GM18507 (cell line): Measurements from ENCODE around the gene BRCA1.

Source experiments
- DNase-seq: peaks from one replicate; pipeline ENCODE4 v3.0.0; 2011; ENCODE audit warnings: low read depth; ENCODE audit not compliant: insufficient read length; ENCODE audit errors: extremely low spot score
- FAIRE-seq: peaks from 2 replicates; lab custom pipeline; 2011; peaks lifted over from hg19 to GRCh38; lab: Jason Lieb, UNC

BRCA1 gene

DNA sequence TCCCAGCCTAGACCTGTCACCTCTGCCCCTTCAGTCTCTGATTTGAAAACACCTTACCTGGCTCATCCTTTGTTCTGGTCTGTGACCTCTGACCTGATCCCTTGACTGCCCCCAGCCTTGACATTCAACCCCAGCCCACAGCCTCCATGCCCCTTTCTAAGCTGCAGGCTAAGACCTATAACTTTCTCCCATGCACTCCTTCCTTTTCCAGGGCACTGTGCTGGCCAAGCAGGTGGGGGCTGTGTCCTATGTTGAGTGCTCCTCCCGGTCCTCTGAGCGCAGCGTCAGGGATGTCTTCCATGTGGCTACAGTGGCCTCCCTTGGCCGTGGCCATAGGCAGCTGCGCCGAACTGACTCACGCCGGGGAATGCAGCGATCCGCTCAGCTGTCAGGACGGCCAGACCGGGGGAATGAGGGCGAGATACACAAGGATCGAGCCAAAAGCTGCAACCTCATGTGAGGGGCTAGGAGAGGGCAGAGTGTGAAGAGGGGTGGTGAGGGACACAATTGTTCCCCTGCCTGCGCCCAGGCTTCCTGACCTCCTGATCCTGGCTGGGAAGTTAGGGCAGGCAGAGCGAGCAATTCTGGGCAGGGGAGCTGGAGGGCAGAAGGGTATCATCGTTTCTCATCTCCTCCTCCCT, 96.8 kb downstream of the BRCA1 start:
- FAIRE-seq (no peak), DNase-seq (no peak)

DNA sequence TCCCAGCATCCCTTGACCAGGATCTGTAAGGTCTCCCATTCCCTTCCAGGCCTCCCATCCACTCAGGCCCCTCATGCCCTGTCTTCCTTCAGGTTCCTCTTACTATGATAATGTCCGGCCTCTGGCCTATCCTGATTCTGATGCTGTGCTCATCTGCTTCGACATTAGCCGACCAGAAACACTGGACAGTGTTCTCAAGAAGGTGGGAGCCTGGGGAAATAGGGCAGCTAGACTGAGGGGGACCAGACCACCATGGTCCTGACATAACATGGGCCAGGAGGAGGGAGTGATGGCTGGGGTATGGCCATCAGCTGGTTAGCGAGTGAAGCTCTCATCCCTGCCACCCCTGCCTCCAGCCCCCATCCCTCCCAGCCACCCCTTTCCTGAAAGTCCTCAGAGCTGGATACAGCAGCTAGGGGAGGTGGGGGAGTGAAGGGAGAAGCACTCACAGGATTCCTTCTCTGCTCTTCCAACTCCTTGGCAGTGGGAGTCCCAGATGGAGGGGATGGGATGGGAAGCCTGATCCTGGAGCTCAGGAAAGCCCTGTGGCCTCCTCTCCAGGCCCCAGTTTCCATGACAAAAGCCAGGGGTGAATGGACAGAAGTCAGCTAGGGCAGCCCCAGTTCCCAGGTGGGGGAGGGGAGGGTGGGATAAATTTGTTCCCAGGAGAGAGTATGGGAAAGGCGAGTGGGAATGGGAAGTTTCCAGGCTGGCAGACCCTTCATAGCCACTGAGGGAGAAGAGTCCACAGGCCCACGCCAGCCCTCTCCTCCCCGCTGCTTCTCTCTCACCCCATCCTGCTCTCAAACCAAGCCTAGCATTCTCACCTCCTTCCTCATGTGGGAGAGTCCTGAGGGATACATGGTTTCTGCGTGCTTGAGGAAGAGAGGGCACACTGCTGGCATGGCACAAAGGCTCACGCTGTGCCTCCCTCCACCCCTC, 97.8 kb downstream of the BRCA1 start:
- FAIRE-seq (no peak), DNase-seq (no peak)

DNA sequence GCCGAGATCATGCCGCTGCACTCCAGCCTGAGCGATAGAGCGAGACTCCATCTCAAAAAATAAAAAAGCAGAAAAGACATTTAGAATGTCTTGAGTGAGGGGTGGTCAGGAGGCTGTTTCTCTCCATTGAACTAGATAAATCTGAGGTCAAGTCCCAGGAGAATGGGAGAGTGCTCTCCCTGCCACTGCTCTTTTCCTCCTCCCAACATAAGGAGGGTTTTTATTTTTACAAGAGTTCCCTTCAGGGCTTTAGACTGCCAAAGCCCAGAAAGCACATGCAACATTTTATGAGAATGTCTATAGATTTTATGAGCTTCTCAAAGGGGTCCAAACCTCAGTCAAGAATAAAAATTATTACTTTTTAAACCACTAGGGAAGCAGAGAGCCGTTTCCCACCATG, 98.6 kb downstream of the BRCA1 start:
- no peak for DNase-seq
- FAIRE-seq: no peak

DNA sequence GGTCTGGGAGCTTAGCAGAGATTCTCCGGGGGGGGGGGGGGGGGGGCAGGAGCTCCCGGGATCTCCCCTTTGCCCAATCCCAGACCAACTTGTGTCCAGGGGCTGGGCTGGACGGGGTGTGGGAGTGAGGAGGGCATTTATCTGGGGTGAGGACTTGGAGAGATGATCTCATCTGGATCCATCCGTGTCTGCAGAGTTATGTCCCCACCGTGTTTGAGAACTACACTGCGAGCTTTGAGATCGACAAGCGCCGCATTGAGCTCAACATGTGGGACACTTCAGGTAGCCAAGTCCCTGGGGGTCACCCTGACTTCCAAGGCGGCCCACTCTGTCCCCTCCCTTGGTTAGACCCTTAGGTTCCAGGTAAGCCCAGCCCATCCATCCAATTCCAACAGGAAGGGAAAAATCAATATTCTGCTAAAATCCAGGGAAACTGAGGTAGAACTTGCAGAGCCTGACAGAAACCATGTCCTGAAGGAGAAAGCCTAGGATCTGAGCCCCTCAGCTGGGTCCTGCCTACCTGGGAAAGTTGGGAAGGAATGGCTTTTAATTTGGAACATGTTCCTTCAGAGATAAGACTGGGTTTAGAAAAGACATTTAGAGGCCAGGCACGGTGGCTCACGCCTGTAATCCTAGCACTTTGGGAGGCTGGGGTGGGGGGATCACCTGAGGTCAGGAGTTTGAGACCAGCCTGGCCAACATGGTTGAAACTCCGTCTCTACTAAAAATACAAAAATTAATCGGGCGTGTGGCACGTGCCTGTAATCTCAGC, 99.2 kb downstream of the BRCA1 start:
- FAIRE-seq (no peak), DNase-seq (no peak)

DNA sequence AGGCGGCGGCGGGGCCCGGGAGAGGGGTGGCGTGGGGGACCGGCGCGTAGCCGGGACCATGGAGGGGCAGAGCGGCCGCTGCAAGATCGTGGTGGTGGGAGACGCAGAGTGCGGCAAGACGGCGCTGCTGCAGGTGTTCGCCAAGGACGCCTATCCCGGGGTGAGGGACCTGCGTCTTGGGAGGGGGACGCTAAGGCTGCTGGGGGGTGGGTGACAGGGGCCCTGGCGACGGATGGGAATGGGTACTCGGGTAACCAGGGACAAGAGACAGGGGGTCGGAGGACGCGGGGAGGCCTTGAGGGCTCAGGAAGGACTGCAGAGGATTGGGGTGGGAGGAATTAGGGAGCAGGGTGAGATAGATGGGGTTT, 99.9 kb downstream of the BRCA1 start:
- DNase-seq (no peak), FAIRE-seq (no peak)

DNA sequence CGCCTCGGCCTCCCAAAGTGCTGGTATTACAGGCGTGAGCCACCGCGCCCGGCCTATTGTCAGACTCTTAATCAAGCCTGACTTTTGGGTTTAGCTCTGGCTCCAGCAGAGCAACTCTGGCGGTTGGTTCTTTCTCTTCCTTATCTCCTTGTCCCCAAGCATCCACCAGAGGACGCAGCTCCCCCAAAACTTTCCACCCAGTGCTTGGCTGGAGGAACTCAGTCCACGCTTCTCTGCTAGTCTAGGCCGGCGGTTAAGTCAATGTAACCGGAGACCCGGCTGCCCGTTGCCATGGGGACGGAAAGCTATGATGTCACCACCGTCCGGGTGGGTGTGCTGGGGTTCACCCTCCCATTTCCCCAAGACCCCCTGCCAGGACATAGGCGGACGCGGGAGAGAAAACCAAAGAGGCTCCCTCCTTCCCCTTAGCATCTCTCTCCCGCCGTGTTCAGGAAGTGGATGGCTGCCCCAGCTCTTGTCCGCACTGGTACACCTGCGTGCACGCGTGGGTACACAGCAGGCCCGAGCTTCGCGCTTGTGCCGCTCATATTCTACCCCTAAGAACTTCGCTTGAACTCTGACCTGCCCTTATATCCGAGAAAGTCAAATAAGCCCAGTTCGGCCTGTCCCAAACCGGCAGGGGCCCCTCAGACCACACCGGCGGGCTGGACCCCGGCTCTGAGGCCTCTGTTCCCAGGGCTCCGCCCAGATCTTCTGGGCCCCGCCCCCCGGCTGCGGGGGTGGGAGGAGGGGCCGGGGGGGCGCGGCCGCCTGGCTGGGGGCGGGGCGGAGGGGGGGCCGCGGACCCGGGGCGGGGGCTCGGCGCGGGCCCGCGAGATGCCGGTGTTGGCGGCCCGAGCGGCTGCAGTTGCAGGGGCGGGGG, 100.5 kb downstream of the BRCA1 start, which contains the start of gene RND2:
Gene RND2 (plus strand): TSS at position 825 of the 883 bp plus-strand sequence. CDS start 117 bp downstream, outside the sequence.
- peak; percentile 84 for FAIRE-seq
- peak; percentile 77 for DNase-seq

DNA sequence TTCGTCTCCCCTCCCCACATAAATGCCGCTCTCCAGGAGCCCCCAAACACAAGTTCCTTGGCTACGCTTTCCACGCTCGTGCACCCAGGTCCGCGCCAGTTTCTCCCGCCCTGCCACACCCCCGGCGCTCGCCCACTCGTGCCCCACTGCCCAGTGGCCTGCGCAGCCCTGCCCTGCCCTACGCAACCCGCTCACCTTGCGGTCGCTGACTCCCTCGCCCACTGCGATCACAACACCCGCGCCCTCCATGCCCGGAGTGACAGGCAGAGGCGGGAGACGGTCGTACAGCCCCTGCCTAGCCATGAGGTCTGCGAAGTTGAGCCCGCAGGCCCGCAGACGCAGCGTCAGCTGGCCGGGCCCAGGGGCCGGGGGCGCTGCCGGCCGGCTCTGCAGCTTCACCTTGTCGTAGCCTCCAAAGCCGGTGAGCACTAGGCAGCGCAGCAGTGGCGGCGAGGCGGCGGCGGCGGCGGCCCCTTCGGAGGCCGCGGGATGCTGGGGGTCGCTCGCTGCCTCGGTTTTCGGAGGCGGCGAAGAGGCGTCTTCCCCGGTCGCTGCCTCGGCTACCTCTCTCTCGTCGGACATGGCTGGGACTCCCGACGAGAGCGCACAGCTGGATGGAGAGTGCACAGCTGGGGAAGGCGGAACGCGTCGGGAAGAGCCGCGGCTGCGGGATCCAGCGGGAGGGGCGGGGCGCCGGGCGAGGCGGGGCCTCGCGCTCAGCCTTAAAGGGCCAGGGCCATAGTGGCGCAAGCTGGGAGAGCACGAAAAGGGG, 103.2 kb downstream of the BRCA1 start, which contains the start of gene VAT1:
Gene VAT1 (minus strand): TSS at position 645 of the 772 bp plus-strand sequence. CDS start 63 bp downstream, at position 582.
- DNase-seq (peak; percentile 60), FAIRE-seq (peak; percentile 80)

DNA sequence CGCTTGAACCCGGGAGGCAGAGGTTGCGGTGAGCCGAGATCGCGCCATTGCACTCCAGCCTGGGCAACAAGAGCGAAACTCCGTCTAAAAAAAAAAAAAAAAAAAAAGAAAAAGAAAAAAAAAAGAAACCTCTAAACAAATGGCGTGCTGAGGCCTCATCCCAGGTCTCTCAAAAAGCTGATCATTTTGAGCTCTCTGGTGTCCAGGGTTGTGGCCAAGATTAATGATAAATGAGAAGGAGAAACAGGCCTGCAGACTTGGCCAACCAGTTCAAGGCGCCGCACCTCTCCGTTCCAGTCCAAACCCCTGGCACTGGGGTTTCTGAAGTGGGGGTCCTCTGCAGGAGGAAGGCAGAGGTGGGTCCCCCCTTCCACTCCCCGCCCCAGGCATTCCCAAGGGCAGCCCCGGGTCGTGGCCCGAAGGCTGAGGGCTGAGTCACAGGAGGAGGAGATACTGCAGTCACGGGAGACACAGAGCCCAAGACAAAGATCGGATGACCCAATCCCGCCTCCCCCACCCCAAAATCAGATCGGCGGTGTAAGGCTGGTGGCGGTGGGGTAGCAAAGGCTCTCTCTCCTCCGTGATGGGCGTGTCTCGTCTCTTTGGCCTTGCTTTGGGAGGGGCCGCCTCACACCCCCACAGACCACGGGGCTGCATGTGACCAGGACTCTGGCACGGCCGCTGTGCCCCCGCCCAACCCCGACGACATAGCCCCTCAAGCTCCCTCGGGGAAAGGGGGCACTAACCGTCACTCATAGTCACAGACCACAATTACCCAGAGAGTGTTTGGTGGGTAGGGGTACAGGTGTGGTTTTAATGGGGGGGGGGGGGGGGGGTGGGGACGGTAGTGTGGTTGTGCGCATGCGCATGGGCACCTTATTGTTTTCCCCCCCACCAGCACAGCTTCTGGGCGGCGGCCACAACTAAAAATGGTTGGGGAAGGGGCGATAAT, 104.1 kb downstream of the BRCA1 start:
- FAIRE-seq (no peak), DNase-seq (no peak)

DNA sequence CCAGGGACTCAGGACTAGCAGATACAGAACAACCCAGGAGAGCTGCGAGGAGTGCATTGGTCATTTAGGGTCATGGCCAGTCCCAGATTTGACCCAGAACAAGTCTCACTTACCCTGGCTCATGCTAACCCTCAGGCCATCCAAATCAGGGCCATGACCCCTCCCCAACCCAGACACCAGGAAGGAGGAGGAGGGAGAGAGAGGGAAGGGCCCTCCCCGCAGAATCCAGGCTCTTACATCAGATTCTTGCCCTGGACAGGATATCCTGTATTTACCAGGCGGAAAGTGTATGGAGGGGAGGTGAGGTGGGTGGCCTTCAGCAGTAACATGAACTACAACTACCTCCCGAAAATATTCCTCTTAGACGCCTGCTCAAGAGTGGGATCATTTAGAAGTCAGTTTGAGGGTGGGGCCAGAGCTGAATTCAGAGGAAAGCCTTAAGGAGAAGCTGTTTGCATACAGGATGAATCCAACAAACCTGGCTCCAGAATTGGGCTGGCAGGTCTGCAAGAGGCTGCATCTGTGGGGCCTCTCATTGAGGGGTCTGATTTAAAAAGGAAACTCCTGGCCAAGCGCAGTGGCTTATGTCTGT, 105.0 kb downstream of the BRCA1 start:
- FAIRE-seq: no peak

DNA sequence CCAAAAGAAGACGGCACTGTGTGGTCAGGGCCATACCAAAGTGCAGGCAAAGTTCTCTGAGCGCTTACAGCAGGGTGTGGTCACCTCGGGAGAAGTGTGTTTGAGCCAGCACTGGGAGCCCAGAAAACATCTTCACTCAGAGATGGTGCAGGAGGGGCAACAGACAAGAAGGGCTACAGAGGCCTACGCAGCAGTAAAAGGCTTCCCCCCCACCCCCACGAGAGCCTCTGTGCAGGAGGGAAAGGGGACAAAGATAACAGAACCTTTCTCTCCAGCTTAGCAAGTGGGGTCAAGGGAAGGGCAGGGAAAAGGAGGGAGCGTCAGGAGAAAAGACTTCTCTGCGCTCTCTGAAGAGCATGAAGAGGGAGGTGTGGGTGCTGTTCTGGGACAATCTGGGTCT, 105.7 kb downstream of the BRCA1 start:
- FAIRE-seq (no peak), DNase-seq (no peak)

More for the DNA sequence above, 105.0 kb downstream of the BRCA1 start:
- no peak for DNase-seq

DNA sequence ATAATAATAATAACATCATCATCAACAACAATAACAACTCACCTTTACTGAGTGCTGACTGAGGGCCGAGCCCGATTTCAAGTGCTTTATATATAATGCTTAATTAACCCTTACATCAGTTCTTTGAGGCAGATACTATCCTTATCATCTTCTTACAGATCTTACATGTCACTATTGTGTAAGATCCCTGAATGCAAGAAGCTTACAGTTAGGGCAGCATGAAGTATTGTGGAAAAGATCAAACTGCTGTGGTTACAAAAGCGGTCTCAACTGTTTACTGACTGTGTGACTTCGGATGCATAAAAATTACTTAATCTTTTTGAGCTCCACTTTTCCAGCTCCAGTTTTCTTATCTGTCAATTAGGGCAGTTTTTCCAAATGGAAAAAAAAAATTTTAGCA, 106.2 kb downstream of the BRCA1 start:
- DNase-seq (no peak), FAIRE-seq (no peak)

DNA sequence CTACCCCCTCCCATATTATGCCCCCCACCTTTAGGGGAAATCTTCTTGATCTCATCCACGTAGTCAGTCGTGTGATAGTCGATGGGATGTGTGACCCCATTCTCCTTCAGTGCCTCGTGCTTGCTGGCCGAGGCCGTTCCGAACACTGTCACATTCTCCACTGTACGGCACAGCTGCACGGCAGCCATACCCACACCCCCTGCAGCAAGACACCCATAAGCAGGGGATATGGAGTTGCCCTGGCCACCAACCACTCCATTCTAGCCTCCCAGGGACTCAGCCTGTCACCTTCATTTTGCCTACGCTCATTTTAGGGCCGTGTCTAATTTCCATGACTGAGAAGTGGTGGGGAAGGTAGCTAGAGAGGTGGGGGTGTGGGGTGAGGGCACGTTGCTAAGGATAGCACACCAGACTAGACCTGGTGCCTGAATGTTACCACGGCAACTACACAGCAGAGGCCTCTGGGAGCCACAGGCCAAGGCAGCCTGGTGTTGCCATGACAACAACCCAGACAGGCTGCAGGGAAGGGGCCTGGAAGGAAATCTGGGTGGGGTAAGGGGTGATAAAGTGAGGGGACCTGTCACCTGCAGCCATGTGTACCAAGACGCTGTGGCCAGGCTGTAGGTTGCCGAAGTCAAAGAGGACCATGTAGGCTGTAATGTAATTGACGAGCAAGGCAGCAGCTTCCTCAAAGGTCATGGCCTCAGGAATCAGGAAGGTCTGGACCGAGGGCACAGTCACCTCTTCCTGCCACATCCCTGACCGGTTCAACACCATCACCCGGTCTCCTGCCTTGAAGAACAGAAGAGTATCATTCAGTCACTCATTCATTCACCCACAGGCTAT, 106.9 kb downstream of the BRCA1 start:
- FAIRE-seq (no peak), DNase-seq (no peak)

DNA sequence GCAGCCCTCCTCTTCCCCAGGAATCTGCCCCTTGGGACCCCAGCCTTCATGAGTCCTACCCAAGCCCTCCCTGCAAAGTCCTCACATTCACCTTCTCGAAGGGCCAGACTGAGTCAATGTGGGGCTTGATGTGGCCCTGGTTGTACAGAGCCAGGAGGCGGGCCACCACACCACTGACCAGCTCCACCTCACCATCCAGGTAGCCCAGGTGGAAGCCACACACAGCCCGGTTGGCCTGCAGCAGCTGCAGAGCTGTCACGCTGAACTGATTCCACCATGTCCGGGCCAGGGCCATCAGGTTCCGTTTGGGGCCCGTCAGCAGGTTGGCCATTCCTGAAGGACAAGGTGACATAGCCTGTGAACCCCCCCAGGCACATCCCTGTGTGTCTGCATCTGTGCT, 108.9 kb downstream of the BRCA1 start:
- DNase-seq (no peak), FAIRE-seq (no peak)

DNA sequence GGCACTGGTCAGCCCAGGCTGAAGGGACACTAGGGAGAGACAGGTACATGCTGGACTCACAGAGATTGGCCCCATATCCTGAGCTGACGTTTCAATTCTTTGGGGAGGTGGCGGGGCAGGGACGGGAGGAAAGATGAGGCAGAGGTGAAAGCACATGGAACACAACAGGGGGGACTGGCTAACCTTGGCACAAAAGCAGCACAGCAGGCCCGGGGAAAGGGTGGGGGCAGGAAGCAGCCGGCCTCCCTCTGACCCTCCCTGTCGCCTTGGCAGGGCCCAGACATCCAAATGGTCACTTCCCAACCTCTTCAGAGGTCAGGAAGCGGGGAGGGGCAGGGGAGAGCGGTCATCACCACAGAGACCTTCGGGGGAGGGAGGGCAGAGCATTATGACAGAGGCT, 109.6 kb downstream of the BRCA1 start:
- FAIRE-seq (no peak), DNase-seq (no peak)

DNA sequence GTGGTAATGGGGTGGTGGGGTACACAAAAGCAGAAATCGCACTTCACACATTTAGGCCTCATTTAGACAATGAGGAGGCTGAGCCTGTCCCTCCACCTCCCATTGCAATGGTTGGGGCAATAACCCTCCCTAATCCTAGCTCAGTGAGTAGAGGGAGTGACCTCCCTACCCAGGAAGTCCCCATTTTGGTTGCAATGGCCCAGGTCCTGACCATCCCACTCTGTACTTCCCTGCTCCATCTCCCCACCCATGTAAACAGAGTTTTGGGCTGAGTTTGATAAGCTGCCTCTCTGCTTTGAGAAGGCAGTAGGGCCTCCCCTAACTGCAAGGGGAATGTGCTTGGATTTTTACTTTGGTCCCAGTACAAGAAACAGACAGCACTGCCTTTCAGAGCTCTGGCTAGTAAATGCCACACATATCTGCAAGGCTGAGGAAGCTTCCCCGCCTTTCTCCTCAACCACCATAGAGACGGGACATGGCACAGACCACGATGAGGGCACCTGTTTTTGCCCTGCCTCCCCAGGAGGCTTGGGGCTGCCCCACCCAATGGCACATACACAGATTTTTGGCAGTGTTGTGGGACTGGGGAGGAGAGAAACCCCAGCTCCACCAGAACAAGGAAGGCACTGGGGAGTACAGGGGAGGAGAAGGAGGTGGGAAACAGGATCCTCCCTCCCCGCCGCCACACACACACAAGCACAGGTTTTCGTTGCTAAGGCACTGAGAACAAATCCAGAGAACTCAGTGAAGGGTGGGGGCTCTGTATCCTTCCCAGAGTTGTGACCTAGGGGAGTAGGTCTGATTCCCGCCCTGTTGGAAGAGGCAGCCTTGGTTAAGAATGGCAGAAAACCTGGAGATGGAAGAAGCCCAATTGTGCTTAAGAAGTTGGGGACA, 110.3 kb downstream of the BRCA1 start:
- FAIRE-seq (no peak), DNase-seq (no peak)
